UCSD-AML1 (cell line): ENCODE data around the gene BCLAF1.

Source experiments
- DNase-seq: peaks from one replicate; lab custom pipeline; 2025; ENCODE audit not compliant: unreplicated experiment; lab: John Stamatoyannopoulos, UW

BCLAF1 gene

DNA sequence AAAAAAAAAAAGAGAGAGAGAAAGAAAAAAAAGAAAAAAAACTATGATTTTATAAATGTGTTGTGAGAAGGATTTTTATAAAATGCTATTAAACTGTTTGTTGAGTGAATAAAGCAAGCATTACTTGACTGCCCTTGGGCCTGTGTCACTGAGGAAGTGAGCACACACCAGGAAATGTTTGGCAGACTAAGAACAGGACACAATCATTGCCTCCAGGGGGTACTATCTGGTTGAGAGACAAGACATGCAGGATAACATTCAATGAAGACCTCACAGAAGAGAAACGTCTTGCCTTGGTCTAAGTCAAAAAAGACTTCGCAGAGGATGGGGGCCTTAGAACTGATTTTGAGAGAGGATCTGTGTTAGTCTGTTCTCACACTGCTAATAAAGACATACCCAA, 80.2 kb downstream of the BCLAF1 start:
- no peak for DNase-seq

DNA sequence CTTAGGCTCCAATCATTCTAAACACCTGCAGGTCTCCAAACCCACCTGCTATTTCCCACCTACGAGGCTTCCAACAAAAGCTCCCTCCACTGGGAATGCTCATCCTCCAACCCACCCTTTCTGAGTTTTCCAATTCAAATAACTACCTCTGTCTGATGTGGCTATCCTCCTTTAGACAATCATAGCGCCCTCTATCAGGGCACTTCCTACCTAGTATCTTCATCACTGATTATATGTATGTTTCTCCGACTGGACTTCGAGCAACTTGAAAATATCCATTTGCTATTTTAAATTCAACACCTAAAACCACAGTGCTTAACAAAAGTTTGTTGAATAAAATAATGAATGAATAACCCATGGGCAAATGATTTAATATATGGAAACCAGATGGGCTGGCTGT, 80.9 kb downstream of the BCLAF1 start:
- no peak for DNase-seq
